ENCODE data around the gene CES5A. TPM values are rescaled to one million over a fixed set of nuclear protein-coding genes. Genes with fewer than 3 reads are reported as not detected.

CES5A gene
- total RNA-seq, 4 donors from 2014 or later, result not detected

Other genes with a start within 250 kb of the CES5A start
- gene SLC6A2, start 219.4 kb downstream of the CES5A start, total RNA-seq, result not detected
- 1 to 10 TPM; 2.2 to 5.1 (median 3.1) TPM for gene CES1, start 42.3 kb downstream of the CES5A start, total RNA-seq